Type B pancreatic cell (in vitro differentiated cells): ENCODE measurements around the gene DPP6. TPM values are rescaled to one million over a fixed set of nuclear protein-coding genes. Genes with fewer than 3 reads are reported as not detected.

Experiments used
- DNase-seq: peaks from one replicate; pipeline ENCODE4 v3.0.0; 2021; ENCODE audit warnings: mixed read lengths; ENCODE audit not compliant: unreplicated experiment; ENCODE audit errors: extremely low spot score
- H3K27ac Mint-ChIP-seq: 2 replicates; pipeline ENCODE4 v1.8.0; 2021; ENCODE audit warnings: mild to moderate bottlenecking, mixed read lengths
- H3K27me3 Mint-ChIP-seq: 2 replicates; pipeline ENCODE4 v1.8.0; 2021; ENCODE audit warnings: mixed read lengths
- H3K36me3 Mint-ChIP-seq: 2 replicates; pipeline ENCODE4 v1.8.0; 2021; ENCODE audit warnings: mixed read lengths
- H3K4me1 Mint-ChIP-seq: one replicate; pipeline ENCODE4 v1.8.0; 2021; ENCODE audit warnings: mixed read lengths; ENCODE audit not compliant: unreplicated experiment
- H3K4me3 Mint-ChIP-seq: 2 replicates; pipeline ENCODE4 v1.8.0; 2021; ENCODE audit warnings: mild to moderate bottlenecking, mixed read lengths
- H3K9me3 Mint-ChIP-seq: 2 replicates; pipeline ENCODE4 v1.8.0; 2021; ENCODE audit warnings: mixed read lengths
- total RNA-seq: library from RNA; stranded (reverse); gene quantifications from 2 replicates; pipeline ENCODE4 v1.2.1, GENCODE V29; 2021; ENCODE audit warnings: low replicate concordance
- TF ChIP-seq, protein P1 (sequence below): fragments of 200-600 bp; sonication (generic); conservative IDR thresholded peaks from 2 replicates; pipeline ENCODE4 v1.5.0; 2021; ENCODE audit warnings: antibody characterized with exemption, mild to moderate bottlenecking

The DPP6 gene
- total RNA-seq, 1 donor from 2014 or later = 4.1 TPM

DNA sequence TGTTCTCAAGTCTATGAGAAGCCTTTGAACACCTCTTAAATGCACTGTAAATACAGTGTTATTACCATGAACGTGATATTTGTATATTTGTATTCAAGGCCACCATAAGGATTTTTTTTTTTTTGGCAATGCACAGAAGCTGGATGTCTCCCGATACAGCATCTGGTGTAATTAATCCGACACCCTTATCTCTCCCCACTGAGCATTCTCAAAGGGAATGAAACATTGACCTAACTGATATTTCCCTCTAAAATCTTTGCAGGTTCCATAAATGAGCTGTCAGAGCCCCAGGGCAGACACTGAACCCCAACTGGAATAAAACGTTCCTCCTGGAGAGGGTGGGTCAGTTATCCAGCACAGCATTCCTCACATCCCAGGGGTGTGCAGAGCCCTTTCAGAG, 634.1 kb downstream of the DPP6 start:
- no peak overlapping the region for H3K4me3 Mint-ChIP-seq
- H3K4me1 Mint-ChIP-seq = no peaks in the 10 kb centered on the region
- TF ChIP-seq, protein P1, sequence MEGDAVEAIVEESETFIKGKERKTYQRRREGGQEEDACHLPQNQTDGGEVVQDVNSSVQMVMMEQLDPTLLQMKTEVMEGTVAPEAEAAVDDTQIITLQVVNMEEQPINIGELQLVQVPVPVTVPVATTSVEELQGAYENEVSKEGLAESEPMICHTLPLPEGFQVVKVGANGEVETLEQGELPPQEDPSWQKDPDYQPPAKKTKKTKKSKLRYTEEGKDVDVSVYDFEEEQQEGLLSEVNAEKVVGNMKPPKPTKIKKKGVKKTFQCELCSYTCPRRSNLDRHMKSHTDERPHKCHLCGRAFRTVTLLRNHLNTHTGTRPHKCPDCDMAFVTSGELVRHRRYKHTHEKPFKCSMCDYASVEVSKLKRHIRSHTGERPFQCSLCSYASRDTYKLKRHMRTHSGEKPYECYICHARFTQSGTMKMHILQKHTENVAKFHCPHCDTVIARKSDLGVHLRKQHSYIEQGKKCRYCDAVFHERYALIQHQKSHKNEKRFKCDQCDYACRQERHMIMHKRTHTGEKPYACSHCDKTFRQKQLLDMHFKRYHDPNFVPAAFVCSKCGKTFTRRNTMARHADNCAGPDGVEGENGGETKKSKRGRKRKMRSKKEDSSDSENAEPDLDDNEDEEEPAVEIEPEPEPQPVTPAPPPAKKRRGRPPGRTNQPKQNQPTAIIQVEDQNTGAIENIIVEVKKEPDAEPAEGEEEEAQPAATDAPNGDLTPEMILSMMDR = no peak
- H3K36me3 Mint-ChIP-seq = no peaks in the 10 kb centered on the region
- no peak overlapping the region for H3K27ac Mint-ChIP-seq
- DNase-seq = no peak
- H3K9me3 Mint-ChIP-seq = no peaks in the 10 kb centered on the region
- H3K27me3 Mint-ChIP-seq = no peaks in the 10 kb centered on the region

DNA sequence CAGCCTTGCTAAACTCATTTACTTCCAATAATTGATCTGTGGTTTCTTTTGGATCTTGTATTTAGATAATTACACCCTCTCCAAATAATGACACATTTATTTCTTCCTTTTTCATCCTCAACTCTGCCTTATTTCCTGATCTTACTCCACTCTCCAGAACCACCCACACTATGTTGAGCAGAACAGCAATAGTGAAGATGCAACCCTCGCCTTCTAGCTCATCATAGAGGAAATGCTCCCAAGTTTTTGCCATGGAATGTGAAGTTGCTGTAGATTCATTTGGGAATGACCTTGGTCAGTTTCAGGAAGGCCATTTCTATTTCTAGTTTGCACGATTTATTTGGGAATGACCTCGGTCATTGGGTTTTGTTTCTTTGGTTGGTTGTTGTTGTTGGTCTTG, 636.8 kb downstream of the DPP6 start:
- H3K36me3 Mint-ChIP-seq = no peaks in the 10 kb centered on the region
- no peak overlapping the region for H3K4me3 Mint-ChIP-seq
- H3K27me3 Mint-ChIP-seq = no peaks in the 10 kb centered on the region
- H3K4me1 Mint-ChIP-seq = no peaks in the 10 kb centered on the region
- no peak for DNase-seq
- TF ChIP-seq, protein P1 = no peak
- no peaks in the 10 kb centered on the region for H3K9me3 Mint-ChIP-seq
- no peak overlapping the region for H3K27ac Mint-ChIP-seq

DNA sequence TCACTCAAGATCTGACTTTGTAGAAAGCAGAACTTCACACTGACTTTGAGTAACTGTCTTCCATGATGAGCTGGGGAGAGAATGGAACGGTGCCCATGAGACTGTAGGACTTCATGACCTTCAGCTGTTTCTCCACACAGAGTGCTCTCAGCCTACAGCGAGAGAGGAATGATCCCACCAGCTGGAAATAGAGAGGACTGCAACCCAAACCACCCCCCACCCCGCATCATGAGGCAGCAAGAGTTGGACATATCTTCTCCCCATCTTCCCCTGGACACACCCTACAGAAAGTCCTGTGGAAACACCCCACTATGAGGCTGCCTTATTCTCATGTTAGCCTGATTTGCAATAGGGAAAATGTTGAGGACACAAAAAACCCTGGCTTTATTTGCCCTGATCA, 638.2 kb downstream of the DPP6 start:
- Mint-ChIP-seq H3K9me3 (no peaks in the 10 kb centered on the region), H3K27me3 (no peaks in the 10 kb centered on the region), H3K27ac (no peak overlapping the region), H3K4me3 (no peak overlapping the region), H3K36me3 (no peaks in the 10 kb centered on the region), H3K4me1 (no peaks in the 10 kb centered on the region)
- no peak for DNase-seq
- TF ChIP-seq, protein P1 = no peak

DNA sequence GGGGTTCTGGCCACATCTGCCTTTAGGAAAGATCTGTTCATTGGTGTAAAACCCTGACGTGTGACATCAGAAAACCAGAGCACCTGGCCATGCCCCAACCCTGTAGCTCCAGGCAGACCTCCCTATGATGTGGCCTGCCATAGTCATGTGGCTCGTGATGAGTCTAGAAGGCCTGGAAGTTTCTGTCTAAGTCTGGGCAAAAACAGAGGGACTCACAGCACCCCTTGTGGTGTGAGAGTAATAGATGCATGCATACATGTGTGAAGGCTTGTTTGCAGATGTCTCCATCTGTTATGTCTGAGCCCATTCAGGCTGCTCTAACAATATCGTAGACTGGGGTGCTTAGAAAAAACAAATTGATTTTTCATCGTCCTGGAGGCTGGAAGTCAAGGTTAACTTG, 641.5 kb downstream of the DPP6 start:
- Mint-ChIP-seq H3K27me3 (peaks cover 2% of the 10 kb centered on the region), H3K27ac (no peak overlapping the region), H3K4me3 (no peak overlapping the region), H3K36me3 (no peaks in the 10 kb centered on the region), H3K9me3 (no peaks in the 10 kb centered on the region), H3K4me1 (no peaks in the 10 kb centered on the region)
- DNase-seq = no peak
- TF ChIP-seq, protein P1 = no peak

DNA sequence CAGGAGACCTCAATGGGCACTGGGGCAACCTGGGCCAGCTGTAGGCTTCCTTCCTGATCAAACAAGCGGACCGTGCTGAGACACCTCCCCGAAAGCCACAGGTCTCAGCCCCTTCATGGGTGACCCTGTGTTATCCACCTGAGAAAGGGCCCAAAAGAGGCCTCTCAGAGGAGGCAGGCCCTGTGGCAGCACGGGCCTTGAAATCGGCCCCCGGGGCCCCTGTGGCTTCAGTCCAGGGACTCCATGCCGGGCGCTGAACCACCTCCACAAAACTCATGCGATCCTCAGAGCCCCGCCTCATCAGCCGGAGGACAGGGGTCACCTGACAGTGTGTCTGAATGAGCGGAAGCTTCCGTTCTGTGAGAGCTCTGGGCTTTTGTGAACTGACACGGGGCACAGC, 643.6 kb downstream of the DPP6 start:
- no peaks in the 10 kb centered on the region for H3K4me1 Mint-ChIP-seq
- no peak overlapping the region for H3K27ac Mint-ChIP-seq
- no peaks in the 10 kb centered on the region for H3K36me3 Mint-ChIP-seq
- no peaks in the 10 kb centered on the region for H3K9me3 Mint-ChIP-seq
- no peak for DNase-seq
- TF ChIP-seq, protein P1 = no peak
- no peak overlapping the region for H3K4me3 Mint-ChIP-seq
- H3K27me3 Mint-ChIP-seq = peaks cover 3% of the 10 kb centered on the region

DNA sequence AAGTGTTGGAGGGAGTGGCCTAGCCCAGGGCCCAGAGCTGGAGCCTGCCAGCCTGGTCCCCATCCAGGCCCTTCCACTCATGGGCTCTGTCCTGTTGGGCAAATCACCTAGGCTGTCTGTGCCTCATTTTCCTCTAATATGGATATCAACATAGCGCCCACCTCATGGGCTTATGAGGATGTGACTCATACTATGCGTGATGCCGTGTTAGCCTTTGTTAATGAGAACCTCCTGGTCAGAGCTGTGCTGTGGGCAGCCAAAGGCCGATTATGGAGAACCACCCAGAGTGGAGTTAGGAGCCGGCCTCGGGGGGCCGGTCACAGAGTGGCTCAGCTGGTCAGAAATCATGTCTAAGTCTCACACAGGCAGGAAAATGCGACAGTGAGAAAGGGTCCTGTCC, 644.4 kb downstream of the DPP6 start:
- H3K27me3 Mint-ChIP-seq = peaks cover 3% of the 10 kb centered on the region
- no peak for DNase-seq
- no peaks in the 10 kb centered on the region for H3K9me3 Mint-ChIP-seq
- H3K36me3 Mint-ChIP-seq = no peaks in the 10 kb centered on the region
- TF ChIP-seq, protein P1 = no peak
- H3K4me3 Mint-ChIP-seq = no peak overlapping the region
- no peaks in the 10 kb centered on the region for H3K4me1 Mint-ChIP-seq
- no peak overlapping the region for H3K27ac Mint-ChIP-seq
